NCI-H2029 (cell line): ENCODE results near the gene REC8.
A peak's percentile ranks its signal among the peaks of the same experiment; 100 is the strongest.

ENCODE experiments used
- DNase-seq: peaks from one replicate; lab custom pipeline; 2025; lab: John Stamatoyannopoulos, UW

The REC8 gene, protein sequence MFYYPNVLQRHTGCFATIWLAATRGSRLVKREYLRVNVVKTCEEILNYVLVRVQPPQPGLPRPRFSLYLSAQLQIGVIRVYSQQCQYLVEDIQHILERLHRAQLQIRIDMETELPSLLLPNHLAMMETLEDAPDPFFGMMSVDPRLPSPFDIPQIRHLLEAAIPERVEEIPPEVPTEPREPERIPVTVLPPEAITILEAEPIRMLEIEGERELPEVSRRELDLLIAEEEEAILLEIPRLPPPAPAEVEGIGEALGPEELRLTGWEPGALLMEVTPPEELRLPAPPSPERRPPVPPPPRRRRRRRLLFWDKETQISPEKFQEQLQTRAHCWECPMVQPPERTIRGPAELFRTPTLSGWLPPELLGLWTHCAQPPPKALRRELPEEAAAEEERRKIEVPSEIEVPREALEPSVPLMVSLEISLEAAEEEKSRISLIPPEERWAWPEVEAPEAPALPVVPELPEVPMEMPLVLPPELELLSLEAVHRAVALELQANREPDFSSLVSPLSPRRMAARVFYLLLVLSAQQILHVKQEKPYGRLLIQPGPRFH

DNA sequence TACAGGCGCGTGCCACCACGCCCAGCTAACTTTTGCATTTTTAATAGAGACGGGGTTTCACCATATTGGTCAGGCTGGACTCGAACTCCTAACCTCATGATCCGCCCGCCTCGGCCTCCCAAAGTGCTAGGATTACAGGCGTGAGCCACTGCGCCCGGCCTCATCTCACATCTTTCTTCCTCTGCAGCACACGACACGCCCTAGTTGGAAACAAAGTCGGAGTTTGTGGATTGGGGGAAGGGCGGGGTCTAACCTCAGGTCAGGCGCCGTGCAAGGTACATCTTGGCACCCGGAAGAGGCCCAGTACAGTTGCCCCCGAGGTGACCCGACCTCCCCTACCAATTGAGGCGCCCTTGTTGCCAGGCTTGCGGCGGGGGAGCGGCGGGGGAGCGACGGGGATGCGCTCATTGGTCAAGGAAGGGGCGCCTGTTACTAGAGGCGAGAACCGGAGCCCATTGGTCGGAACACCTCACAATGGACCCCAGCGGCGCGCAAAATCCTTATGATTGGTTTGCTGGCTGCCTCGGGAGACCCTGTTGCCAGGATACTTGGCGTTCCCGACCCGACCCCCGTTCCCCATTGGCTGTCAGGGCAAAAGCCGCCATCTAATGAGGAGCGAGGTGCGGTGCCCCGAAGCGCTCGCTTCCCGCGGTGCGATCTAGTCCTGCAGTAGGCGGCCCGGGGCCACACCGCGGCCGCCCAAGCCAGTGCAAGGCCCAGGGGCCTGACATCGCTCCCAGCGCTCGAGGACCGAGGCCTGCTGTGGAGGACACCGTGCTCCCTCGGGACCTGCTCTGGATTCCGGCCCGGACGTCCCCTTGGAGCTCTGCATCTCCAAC, at the start of gene REC8:
Gene REC8, plus strand, starts transcription at position 659 of the 839 bp plus-strand sequence. CDS start 473 bp downstream, outside the sequence.
- no peak for DNase-seq

- DNase-seq: no peak
Measured at GRCh38 chr14:24122416-24122815, 49.5 kb upstream of the REC8 start.

- DNase-seq: no peak
Measured at GRCh38 chr14:24122898-24123297, 49.0 kb upstream of the REC8 start.

- no peak for DNase-seq
Measured at GRCh38 chr14:24123424-24124417, 48.2 kb upstream of the REC8 start.

- DNase-seq: no peak
Measured at GRCh38 chr14:24126939-24127338, 44.9 kb upstream of the REC8 start.

GRCh38 chr14:24127673-24128072, 44.2 kb upstream of the REC8 start:
- DNase-seq: no peak

DNA sequence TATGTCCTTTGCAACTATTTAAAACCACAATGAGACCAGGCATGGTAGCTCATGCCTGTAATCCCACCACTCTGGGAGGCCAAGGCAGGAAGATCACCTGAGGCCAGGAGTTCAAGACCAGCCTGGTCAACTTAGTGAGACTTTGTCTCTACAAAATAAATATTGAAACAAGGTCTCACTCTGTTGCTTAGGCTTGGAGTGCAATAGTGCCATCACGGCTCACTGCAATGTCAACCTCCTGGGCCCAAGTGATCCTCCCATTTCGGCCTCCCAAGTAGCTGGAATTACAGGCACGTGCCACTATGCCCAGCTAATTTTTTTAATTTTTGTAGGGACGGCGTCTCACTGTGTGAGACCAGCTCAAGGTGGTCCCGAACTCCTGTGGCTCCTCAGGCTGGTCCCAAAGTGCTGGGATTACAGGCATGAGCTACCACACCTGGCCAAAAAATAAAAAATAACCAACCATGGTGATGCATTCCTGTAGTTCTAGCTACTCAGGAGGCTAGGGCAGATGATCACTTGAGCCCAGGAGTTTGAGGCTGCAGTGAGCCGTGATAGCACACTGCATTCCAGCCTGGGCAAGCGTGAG, 42.4 kb upstream of the REC8 start:
- DNase-seq: no peak

- no peak for DNase-seq
Measured at GRCh38 chr14:24130380-24130716, 41.5 kb upstream of the REC8 start, which contains the start of gene FITM1. Gene FITM1 (plus strand): TSS chr14:24130659. CDS start chr14:24131564, 905 bp downstream.

GRCh38 chr14:24130717-24131548, 40.9 kb upstream of the REC8 start:
- no peak for DNase-seq

DNA sequence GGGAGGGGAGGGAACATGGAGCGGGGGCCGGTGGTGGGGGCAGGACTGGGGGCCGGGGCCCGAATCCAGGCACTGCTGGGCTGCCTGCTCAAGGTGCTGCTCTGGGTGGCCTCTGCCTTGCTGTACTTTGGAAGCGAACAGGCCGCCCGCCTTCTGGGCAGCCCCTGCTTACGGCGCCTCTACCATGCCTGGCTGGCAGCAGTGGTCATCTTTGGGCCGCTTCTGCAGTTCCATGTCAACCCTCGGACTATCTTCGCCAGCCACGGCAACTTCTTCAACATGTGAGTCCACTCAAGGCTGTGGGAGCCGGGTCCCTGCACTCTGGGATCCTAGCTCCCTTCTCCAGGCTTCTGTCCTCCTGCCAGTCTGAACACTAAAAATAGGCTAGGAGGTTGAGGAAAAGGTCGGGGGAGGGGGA, 40.3 kb upstream of the REC8 start:
- no peak for DNase-seq

DNA sequence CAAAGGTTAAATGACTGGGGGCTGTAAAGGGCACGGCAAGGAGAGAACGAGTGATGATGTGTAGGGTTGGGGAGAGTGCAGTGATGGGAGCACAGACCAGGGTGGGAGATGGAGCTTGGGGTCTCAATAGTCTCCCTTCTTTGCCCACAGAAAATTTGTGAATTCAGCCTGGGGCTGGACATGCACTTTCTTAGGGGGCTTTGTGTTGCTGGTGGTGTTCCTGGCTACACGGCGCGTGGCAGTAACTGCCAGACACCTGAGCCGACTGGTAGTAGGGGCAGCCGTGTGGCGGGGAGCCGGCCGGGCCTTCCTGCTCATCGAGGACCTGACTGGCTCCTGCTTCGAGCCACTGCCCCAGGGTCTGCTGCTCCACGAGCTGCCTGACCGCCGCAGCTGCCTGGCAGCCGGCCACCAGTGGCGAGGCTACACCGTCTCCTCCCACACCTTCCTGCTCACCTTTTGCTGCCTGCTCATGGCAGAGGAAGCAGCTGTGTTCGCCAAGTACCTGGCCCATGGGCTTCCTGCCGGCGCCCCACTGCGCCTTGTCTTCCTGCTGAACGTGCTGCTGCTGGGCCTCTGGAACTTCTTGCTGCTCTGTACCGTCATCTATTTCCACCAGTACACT, 39.7 kb upstream of the REC8 start:
- peak; percentile 90 for DNase-seq

DNA sequence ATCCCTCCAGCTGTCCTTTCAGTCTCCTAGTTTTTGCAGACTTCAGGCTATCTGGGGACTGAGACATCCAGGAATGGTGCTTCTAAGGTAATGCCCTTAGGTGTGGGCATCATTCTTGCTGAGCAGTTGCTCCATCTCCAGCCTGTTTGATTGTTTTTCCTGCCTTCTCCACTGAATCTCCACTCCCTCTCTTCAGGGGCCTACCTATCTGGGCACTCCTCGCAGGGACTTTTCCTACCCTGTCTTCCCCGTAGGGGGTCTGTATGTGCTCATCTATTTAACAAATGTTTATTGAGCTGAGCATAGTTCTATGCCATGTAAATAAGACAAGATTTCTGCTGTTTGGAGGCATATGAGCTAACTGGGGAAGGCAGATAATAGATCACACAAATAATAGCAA, 38.9 kb upstream of the REC8 start:
- no peak for DNase-seq

DNA sequence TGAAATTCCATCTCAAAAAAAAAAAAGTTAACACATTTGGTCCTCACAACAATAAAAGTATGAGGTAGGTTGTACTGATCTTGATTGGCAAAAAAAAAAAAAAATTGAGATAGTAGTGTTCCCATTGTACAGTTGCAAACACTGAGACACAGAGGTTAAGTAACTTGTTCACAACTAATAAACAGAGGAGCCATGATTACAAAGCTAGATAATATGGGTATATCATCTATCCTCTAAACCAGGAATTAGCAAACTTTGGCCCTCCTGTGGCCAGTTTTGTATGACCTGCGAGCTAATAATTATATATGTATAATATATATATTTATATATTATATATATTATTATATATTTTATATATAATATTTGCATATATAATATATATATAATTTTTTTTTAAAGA, 38.1 kb upstream of the REC8 start:
- no peak for DNase-seq

DNA sequence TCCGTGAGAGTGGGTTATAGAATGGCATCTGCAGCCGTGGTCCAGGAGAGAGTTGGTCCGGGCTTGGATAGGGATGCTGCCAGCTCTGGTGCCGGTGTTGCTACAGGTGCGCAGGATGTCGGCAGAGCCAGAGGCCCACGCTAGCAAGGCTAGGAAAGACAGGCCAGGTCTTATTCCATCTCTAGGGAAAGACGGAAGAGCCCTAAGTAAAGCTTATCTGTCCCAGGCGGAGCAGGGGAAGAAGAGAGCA, 36.4 kb upstream of the REC8 start:
- no peak for DNase-seq

- peak; percentile 84 for DNase-seq
Measured at GRCh38 chr14:24135834-24136683, 35.8 kb upstream of the REC8 start, which contains the start of gene PSME1. Gene PSME1 (plus strand): TSS chr14:24136194. CDS start chr14:24136263, 69 bp downstream.

DNA sequence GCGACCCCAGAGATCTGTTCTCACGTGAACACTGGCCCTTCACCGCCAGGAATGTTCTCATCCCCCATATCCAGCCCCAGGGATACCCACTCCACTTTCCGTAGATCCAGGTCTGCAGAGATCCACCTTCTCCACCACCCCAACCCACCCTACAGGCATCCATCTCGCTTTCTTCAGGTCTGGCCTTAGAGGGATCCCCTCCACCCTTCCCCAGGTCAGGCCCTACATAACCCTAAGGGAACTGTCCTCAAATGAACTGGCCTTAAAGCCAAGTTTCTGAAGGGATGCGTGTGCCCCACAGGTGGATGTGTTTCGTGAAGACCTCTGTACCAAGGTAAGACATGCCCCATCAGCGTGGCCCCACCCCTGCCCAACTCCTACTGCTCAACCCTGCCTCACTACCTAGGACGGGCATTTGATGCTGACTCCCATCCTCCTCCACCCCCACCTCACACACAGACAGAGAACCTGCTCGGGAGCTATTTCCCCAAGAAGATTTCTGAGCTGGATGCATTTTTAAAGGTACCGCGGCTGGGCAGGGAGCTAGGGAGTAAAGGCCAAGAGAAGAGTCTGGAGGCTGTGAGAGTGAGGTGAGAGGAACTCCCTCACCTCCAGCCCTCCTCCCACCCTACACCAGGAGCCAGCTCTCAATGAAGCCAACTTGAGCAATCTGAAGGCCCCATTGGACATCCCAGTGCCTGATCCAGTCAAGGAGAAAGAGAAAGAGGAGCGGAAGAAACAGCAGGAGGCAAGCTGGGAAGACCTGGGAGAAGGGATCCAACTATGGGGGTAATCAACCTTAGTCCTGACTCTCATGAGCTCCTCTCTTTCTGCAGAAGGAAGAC, 35.0 kb upstream of the REC8 start:
- DNase-seq: no peak

DNA sequence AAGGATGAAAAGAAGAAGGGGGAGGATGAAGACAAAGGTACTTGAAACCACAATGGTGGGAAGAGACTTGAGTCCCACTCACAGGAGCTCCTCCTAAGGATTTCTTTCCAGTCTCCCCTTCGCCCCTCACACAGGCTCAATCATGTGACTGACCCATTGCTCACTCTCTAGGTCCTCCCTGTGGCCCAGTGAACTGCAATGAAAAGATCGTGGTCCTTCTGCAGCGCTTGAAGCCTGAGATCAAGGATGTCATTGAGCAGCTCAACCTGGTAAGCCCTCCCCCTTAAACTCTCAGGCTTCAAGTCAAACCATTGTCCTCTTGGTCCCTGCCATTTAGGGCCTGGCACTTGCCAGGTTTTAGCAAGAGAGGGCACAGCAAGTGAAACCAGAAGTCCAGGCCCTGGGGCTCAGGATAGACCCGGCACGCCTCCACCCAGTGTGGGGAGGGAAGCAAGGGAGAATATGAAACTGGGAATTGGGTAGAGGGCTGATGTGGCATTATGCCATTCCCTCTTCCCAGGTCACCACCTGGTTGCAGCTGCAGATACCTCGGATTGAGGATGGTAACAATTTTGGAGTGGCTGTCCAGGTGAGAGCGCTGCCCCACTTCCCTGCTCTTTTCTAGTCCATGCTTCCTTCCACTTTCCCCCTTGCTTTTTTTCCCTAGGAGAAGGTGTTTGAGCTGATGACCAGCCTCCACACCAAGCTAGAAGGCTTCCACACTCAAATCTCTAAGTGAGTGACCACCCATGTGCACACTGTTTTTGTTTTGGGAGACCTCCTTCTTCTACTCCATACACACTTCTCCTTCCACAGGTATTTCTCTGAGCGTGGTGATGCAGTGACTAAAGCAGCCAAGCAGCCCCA, 34.1 kb upstream of the REC8 start:
- DNase-seq: no peak
